HG03064 (cell line): ENCODE measurements around the gene ANKS6.

ENCODE experiments used
- ATAC-seq: cut with Tn5 transposase; IDR thresholded peaks from one replicate; pipeline ENCODE4 v1.9.1; 2021; ENCODE audit warnings: low read depth; ENCODE audit not compliant: unreplicated experiment

Gene ANKS6

GRCh38 chr9:98796364-98797101 lies at the start of gene ANKS6:
ANKS6 (minus strand) TSS chr9:98796555; CDS start chr9:98796491, 64 bp downstream.
- ATAC-seq = peak; percentile 88

DNA sequence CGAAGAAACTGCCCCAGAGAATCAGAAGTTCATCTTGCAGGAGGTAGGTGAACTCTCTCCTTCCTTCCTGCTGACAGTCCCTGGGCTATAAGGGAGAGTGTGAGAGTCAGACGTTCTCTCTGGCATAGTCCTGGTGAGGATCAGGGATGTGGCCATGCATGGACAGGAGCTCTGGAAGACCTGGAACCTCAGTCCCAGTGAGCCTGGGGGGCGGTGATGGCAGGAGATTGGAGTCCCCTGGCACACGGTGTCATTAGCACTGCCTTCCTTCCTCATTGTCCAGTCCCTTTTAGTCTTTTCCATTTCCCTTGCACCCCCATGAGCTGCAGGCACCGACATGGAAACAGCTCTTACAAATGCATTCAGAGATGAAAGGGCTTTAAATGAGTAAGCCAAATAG lies 49.7 kb upstream of the ANKS6 start:
- no peak for ATAC-seq

DNA sequence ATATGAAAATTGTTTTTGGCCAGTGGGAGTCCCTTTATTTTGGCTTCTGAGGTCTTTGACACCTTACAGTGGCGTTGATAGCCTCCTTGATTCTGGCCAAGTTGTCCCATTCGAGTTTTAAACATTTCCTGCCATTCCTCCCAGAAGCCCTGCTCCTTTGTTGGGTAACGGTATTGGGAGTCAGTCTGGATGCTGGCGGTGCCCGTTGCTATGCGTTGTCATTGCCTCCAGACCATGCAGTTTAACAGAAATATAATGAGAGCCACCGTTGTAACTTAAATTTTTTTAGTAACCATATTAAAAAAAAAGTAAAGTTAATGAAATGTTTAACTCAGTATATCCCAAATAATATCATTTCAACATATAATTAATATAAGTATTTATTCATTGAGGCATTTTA lies 46.2 kb upstream of the ANKS6 start:
- no peak for ATAC-seq

DNA sequence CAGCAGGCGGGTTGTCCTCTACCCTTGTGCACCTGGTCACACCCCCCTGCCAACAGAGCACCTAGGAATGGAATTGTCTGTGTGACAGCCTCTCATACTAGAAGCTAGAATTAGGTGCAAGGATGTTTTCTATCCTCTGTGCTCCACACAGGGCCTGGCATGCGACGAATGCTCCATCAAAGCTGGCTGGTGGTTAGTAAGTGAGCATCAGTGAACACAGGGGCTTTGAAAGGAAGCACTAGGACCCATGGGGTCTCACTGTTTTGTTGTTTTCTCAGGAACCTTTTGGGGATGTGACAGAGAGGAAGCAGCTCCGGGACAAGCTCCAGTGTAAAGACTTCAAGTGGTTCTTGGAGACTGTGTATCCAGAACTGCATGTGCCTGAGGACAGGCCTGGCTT lies 43.4 kb upstream of the ANKS6 start:
- no peak for ATAC-seq

- no peak for ATAC-seq
Observed at GRCh38 chr9:98838868-98839565, 42.7 kb upstream of the ANKS6 start.

DNA sequence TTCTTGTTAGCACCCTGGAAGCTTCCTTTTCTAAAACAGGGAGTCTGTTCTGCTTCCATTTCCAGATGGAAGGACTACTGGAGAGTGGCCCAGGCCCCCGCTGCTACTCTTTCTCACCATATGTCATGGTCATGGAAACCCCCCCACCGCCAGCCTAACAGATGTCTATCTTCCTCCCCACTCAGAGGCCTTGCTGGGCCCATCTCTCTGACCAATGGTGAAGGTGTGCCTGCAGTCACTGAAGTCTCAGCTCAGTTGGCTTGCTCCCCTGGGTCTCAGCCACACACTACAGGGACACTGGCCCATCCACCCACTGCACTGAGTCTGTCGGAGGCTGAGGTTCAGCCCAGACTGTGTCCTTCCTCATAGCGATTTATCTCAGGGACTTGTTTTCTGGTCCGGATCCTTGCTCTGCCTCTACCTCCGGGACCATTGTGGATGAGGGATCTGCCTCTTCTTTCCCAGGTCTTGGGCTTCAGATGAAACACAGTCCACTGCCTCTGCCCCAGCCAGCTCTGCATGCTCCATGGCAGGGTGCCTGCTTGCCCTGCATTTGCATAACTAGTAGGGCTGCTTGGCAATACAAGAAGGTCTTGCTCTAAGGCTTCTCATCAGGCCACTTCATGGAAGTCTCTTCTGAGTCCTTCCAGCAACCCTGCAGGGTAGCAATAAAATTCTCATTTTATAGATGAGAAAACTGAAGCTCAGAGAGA lies 42.0 kb upstream of the ANKS6 start:
- no peak for ATAC-seq

- ATAC-seq = no peak
Observed at GRCh38 chr9:98837516-98837915, 41.2 kb upstream of the ANKS6 start.

GRCh38 chr9:98836206-98836605 lies 39.9 kb upstream of the ANKS6 start:
- ATAC-seq = no peak

- no peak for ATAC-seq
Observed at GRCh38 chr9:98834386-98834785, 38.0 kb upstream of the ANKS6 start.

DNA sequence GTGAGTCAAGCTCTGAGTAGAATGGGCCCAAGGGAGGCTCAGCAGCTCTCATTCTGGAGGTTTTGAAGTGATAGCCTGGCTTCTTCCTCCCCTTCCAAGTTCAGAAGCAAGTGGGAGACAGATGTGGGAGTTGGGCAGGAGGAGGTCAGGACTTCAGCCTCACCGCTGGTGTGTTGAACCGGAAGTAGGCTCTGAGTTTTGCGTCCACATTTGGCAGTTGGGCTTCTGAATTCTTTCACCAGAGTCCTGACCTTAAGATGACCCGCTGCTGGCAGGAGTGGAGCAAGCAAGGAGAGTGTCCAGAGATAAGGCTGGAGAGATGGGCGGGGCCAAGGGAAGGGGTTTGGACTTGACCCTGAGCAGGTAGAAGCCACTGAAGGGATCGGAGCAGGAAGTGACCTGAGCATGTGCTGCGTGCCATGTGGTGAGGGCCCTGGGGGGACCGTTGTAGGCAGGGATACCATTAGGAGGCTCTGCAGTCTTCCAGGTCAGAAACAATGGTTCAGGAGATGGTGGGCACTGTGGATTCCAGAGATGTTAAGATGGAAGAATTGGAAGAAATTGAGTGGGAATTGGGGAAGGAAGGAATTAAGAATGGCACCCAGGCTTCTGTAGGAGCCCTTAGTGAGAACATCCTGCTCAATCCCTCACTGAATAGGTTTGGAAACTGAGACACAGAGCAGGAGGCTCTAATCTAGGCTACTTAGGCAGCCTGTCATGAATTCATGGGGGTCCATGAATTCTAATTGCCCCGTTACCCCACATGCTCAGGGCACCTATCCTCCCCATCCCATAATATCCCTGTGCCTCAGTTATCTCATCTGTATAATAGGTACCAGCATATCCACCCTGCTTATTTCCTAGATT lies 37.0 kb upstream of the ANKS6 start:
- no peak for ATAC-seq

GRCh38 chr9:98832768-98833089 lies 36.4 kb upstream of the ANKS6 start:
- no peak for ATAC-seq

GRCh38 chr9:98831696-98832095 lies 35.3 kb upstream of the ANKS6 start:
- no peak for ATAC-seq

GRCh38 chr9:98830554-98830953 lies 34.2 kb upstream of the ANKS6 start:
- ATAC-seq = no peak

GRCh38 chr9:98829766-98830165 lies 33.4 kb upstream of the ANKS6 start:
- ATAC-seq = no peak

DNA sequence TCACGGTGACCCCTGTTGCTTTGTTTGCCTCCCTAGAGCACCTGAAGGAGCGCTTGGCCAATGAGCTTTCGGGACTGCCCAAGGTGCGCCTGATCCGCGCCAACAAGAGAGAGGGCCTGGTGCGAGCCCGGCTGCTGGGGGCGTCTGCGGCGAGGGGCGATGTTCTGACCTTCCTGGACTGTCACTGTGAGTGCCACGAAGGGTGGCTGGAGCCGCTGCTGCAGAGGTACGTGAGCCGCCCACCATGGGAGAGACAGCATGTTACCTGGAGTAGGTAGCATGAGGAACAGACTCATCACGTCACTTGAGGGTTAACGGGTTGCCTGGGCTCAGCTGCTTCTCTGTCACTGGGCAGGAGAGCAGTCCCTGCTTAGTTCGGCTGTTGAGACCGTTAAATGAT lies 30.4 kb upstream of the ANKS6 start:
- no peak for ATAC-seq

- no peak for ATAC-seq
Observed at GRCh38 chr9:98825414-98825813, 29.1 kb upstream of the ANKS6 start.

- ATAC-seq = no peak
Observed at GRCh38 chr9:98823666-98824334, 27.4 kb upstream of the ANKS6 start.

DNA sequence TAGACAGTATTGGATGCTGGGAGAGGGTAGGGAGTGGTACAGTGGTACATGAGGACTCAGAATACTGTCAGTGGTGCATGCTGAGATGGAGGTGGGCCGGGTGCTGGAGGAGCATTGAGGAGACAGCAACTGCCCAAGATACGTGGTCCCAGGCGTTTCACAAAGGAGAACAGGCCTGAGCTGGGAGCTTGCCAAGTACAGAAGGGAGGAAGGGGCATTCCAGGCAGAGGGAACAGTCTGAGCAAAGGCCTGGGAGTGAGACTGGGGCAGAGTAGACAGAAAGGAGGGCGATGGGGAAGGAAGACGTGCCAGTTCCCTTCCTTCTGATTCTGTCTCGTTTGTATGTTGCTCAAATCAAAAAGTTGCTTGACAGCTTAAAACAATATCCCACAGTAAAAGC lies 26.3 kb upstream of the ANKS6 start:
- no peak for ATAC-seq

DNA sequence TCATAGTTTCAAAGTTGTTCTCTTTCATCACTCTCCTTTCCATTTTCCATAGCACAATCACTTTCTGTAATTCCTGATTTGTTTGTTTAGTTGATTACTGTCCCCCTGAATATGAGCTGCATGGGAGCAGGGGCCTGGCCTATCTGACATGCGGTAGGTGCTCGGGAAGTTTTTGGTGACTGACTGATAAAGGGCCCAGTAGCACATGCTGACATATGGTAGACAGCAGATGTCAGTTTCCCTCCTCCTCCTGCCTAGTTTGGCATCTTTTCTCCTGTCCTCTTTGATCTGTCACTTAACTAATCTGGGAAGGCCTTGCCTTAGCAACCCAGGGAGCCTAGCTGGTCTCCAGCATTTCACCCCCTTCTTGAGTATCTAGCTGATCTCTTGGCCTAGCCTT lies 25.5 kb upstream of the ANKS6 start:
- ATAC-seq = no peak

- no peak for ATAC-seq
Observed at GRCh38 chr9:98819231-98819630, 22.9 kb upstream of the ANKS6 start.
